HG03469 (cell line): Measurements from ENCODE around the gene TSPAN18.

ENCODE experiments used
- ATAC-seq: cut with Tn5 transposase; IDR thresholded peaks from one replicate; pipeline ENCODE4 v1.9.1; 2021; ENCODE audit warnings: mild to moderate bottlenecking, moderate library complexity, moderate number of reproducible peaks; ENCODE audit not compliant: unreplicated experiment

Gene TSPAN18

DNA sequence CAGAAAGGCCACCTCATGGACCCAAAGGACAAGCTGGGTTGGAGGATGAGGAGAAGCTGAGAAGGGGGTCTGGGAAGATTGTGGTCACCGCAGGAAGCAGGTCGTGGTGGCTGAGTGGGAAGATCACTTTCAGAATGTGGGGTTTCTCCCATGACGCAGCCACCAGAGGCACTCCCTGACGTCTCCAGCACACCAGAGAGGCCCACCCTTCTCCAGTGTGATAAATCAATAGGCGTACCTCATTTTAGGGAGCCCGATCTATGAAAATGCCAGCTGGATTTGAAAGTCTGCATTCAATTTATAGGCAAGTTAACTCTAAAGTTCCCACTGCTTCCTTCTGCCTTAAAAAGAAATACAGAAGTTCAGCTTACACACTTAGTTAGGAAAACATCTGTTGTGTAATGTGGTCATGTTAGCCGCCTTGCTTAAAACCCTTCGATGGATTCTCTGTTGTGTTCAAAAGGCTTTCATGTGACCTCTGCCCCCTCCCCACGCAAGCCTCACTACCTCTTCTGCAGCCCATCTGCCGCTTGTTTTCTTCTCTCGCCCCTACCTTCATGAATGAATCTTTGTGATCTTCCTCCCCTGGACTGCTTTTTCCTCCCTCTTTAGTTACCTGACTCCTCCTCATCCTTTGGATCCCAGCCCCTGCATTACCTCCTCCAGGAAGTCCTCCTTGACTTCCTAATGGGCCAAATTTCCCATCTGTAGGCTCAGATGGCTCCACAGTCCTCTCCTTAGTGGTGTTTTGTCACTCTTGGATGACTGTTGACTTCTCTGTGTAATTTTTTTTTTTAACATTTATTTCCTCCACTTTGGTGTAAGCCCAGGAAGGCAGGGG is 10.7 kb downstream of the TSPAN18 start:
- no peak for ATAC-seq

DNA sequence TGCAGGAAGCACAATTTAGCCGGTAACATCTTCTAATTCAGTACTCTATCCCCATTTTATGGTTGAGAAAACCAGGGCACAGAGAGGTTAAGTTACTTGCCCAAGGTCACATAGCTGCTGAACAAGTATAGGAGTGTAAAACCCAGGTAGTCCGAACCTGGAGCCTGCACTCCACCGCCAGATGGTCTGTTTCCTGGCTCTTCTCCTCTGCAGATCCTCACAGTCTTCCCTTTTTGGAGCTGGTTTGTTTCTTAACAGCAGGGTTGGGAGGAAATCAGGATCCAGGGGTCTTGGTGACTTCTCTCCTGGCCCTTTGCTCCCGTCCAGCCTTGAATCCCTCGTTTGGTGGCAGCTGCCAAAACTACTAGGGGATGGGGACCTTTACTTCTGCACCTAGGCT is 12.0 kb downstream of the TSPAN18 start:
- no peak for ATAC-seq

- ATAC-seq = no peak
Measured at GRCh38 chr11:44740967-44741366, 14.2 kb downstream of the TSPAN18 start.

DNA sequence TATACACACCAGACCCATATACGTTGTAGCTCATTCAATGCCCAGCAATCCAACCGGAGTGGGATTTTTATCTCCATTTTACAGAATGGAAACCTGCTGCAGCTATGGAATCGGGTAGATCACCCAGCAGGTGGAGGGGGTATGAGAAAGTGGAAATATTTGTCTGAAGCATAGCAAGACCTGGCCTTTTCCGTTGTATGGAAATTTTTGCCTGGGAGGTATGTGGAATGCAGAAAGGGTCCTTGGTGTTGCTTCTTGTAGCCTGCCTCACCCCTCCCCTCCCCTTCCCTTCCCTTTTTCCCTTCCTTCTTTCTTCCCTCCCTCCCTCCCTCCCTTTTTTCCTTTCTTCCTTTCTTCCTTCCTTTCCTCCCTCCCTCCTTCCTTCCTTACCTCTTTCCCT is 15.2 kb downstream of the TSPAN18 start:
- no peak for ATAC-seq

DNA sequence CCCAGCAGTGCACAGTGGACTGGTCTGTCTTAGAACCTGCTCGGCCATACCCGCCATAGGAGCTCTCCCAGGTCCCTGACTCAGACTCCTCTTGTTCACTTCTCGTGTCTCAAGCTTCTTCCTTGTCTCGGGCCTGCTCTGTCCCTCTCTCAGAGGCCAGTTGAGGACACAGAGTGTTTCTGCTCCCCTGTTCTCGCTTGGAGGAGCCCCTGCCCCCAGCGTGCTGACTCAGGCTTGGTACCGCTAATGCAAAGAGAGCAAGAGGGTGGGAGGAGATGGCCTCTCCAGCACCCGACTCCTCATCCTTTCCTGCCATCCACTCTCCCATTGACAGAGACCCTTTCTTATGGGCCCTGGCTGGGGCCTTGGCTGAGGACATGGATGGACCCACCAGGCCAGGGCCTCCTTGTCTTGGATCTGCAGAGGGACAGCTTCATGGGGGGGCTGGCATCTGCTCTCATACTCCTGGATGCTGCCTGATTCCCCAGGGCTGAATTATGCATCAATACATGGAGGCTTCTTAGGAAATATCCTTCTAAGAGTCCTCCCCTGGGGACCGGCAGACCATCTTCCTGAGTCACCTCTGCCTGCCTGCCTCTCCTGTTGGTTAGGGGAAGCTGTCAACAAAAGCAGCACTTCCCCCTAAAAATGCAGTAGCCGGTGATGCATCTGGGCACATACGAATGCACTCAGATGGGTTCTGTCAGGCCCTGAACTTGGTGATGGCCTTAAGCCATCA is 15.9 kb downstream of the TSPAN18 start:
- ATAC-seq = no peak

DNA sequence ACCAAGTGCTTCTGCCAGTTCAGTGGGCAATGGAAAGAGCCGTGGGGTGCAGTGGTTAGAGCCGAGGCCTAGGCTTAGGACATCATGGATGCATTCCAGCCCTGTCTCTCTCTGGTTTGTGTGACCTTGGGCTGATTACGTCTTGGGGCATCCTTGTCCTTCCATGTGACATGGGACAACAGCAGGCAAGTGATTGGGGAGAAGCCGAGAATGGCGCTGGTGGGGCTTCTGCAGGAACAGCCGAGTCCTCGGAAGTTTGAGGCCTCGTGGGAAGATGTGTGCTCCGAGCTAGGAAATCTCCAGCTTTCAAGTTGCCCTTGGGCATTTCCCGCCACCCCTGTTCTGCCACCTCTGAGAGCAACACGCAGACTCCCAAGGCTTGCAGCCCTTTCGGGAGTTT is 16.6 kb downstream of the TSPAN18 start:
- ATAC-seq = no peak

- ATAC-seq = no peak
Measured at GRCh38 chr11:44743959-44744557, 17.3 kb downstream of the TSPAN18 start.

- no peak for ATAC-seq
Measured at GRCh38 chr11:44746894-44747293, 20.1 kb downstream of the TSPAN18 start.

DNA sequence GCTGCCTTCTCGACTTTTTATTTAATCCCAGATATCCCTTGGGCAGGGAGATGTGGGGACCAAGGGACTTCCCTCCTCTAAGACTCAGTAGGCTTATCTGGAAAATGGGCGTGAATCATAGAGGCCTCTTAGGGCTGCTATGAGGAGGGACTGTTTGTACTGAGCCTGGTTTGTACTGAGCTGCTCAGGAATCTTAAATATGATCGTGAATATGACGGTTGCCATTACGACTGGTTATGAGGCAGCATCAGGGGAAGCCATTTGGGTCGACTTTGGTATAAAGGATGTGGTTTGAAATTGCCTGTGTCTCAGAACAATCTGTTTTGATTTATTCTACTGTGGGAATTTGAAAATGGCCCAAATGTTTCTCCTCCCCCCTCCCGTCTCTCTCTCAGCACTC is 20.6 kb downstream of the TSPAN18 start:
- no peak for ATAC-seq

- no peak for ATAC-seq
Measured at GRCh38 chr11:44747836-44748235, 21.1 kb downstream of the TSPAN18 start.

GRCh38 chr11:44748606-44749005 is 21.8 kb downstream of the TSPAN18 start:
- no peak for ATAC-seq

DNA sequence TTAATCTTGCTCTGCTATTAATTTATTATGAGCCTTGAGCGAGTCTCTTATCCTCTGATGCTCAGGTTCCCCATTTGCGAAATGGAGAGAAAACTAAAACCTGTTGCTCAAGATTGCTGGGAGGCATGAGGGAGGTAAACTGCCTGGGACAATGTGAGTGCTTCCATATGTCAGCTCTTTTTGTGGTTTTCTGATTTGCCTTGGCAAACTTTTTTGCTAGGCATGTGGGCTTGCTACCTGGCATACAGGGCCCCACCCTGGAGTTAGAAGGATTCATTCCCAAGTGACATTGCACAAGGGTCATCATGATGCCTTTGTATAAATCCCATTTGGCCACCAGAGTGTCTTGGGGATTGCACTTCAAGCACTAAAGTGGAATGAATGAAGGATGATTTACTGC is 22.4 kb downstream of the TSPAN18 start:
- no peak for ATAC-seq

DNA sequence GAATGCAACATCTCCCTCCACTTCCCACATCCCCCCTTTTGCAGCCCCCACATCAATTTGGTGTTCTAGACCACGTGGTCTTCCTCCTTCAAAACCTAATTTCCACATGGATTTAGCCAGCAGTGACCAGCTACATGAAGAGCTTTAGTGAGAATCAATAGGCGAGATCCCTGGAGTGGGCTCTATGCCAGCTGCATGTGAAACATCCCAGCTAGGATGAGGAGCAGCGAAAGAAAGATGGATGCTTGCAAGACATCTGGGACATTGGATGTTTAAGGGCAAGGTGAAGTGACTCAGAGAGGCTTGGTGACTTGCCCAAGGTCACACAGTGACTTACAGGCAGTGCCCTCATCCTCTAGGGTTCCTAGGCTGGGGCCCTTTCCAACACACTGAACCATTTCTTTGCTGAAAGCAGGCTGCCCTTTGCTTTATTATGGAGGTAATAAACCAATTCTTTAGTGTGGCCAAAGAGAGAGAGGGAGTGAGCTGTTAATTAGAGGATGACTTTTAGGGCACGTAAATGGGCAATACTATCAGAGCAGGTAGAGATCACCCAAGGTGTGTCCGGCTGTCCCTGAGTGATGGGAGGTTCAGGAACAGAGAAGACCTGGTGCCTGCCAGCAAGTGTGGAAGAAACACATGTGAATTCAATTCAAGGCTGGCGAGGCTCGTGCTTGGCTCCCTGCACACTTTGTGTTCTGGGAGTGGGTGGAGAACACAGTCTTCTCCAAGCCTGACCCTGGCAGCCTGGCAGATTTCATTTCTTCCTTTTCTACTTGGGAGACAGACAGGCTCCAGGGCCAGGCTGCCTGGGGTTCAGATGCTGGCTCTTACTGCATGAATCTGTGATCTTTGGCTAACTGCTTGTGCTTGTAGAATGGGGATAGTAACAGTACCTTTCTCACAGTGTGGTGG is 24.0 kb downstream of the TSPAN18 start:
- no peak for ATAC-seq

- ATAC-seq = no peak
Measured at GRCh38 chr11:44752300-44752699, 25.5 kb downstream of the TSPAN18 start.

GRCh38 chr11:44752713-44753112 is 26.0 kb downstream of the TSPAN18 start:
- ATAC-seq = no peak

DNA sequence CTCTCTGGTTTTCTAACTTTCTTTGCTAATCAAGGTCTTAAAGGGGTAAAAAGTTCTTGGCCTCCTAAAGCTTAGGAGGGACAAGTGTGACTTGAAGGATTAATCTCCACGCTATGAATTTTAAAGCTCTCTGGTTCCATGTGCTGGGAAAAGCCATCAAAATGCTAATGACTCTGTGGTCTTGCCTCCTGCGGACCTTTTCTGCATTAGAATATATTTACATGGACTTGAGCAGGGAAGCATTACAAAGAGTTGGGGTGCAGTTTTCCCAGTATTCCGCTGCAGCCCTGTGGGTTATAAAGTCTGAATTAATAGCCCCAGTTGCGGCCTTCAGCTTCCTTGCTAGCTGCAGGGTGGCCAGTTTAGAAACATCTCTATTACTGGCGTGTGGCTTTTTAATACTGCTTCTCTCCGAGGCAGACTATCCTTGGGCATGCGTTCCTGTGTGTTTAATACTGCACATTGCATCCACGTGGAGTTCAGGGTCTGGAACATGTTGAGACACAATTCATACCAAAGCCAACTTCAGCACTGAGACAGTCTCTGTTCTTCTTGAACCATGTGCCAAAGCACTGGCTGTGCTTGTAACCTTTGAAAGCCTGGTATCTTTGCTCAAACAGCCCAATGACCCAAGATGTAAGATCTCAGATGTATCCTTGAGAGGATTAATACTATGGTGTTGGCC is 27.3 kb downstream of the TSPAN18 start:
- ATAC-seq = no peak

GRCh38 chr11:44754876-44755555 is 28.3 kb downstream of the TSPAN18 start:
- no peak for ATAC-seq

GRCh38 chr11:44755556-44756523 is 29.1 kb downstream of the TSPAN18 start:
- no peak for ATAC-seq

DNA sequence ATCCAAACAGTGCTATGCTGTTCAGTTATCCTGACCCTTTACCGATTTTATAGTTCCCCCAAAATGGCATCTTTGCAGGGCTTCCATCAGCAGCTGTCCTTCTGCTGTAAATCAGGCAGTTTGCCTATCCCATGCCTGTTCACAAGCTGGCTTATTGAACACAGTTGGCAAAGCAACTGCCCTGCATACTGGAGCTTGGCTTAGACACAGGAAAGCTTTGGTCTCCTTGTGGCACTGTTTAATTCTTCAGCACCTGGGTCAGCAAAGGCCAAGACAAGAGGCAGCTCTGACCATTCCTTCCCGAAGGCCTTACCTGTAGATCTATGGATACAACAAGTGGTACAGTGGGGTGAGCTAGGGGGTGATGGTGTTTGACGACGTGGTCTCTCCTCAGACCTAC is 32.2 kb downstream of the TSPAN18 start:
- no peak for ATAC-seq
